Measurements from ENCODE around the gene LENG8.

GRCh38 chr19:54408456-54409026 lies 40.5 kb upstream of the LENG8 start:
- TF ChIP-seq CTCF (conservative IDR thresholded peaks at IDR 0.05) (no peak), ZFX (IDR thresholded peaks at IDR 0.05) (no peak)

Data from C4-2B (cell line).